Astrocyte (in vitro differentiated cells and primary cell): ENCODE measurements around the gene ANKRD40CL.

Source experiments
- EZH2 ChIP-seq: IDR thresholded peaks from 2 replicates; pipeline ENCODE4 v1.6.1; 2012; ENCODE audit warnings: mild to moderate bottlenecking, low read length, inconsistent platforms; ENCODE audit not compliant: insufficient read depth
- TF ChIP-seq, protein P1 (sequence below): IDR thresholded peaks from 2 replicates; pipeline ENCODE4 v1.5.1; 2011; ENCODE audit warnings: low read depth, mild to moderate bottlenecking, inconsistent platforms, low read length, moderate library complexity; ENCODE audit not compliant: insufficient read depth

DNA sequence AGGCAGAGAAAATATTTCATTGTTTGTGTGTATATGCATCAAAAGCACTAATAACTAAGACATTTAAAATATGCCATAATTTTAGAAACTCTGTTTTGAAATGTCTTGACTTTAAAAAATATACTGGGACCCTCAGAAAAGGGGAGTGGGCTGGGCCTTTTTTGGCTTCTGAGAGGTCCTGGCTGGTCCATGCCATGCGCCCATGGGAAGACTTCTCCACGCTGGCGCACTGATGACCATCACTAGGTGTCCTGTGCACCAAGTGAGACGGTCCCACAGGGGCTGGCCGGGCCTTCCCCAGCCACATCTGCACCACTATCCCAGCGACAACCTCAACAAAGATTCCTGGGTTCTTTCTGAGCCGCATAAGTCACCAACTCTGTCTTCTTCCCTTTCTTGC, 41.1 kb upstream of the ANKRD40CL start:
- TF ChIP-seq, protein P1, sequence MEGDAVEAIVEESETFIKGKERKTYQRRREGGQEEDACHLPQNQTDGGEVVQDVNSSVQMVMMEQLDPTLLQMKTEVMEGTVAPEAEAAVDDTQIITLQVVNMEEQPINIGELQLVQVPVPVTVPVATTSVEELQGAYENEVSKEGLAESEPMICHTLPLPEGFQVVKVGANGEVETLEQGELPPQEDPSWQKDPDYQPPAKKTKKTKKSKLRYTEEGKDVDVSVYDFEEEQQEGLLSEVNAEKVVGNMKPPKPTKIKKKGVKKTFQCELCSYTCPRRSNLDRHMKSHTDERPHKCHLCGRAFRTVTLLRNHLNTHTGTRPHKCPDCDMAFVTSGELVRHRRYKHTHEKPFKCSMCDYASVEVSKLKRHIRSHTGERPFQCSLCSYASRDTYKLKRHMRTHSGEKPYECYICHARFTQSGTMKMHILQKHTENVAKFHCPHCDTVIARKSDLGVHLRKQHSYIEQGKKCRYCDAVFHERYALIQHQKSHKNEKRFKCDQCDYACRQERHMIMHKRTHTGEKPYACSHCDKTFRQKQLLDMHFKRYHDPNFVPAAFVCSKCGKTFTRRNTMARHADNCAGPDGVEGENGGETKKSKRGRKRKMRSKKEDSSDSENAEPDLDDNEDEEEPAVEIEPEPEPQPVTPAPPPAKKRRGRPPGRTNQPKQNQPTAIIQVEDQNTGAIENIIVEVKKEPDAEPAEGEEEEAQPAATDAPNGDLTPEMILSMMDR, result no peak
- no peak for TF ChIP-seq EZH2
